GM19395 (cell line): ENCODE data around the gene GRK1.

Experiments
- ATAC-seq: cut with Tn5 transposase; IDR thresholded peaks from one replicate; pipeline ENCODE4 v1.9.1; 2021; ENCODE audit warnings: mild to moderate bottlenecking, moderate library complexity; ENCODE audit not compliant: unreplicated experiment

The GRK1 gene

DNA sequence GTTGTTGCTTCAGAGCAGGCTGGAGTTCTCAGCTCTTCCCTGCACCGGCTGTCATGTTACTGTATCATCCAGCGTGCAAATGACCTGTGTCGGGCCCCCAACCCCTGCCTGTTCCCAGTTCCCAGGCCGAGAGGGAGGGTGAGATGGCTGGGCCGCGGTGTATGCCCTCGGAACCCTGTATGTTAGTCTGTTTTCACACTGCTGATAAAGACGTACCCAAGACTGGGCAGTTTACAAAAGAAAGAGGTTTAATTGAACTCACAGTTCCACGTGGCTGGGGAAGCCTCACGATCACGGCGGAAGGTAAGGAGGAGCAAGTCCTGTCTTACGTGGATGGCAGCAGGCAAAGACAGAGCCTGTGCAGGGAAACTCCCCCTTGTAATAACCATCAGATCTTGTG lies 102.9 kb downstream of the GRK1 start:
- no peak for ATAC-seq

DNA sequence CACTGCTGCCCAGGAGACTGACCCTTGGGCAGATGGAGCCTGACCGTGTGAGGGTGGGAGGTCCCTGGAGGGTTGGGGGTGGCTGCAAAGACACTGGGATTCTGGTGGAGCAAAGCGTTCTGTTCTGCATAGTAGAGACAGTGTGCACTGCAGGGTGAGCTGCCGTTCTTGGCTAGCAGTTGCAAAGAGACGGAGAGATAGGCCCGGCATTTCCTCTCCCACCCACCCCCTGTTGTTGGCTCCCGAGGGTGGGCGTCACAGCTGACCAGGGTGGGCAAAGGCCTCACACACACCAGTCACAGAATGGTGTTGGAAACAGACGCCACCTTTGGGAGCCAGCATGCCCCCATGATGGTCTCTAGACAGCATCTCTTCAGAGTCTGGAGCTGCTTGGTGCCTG lies 103.4 kb downstream of the GRK1 start:
- no peak for ATAC-seq

DNA sequence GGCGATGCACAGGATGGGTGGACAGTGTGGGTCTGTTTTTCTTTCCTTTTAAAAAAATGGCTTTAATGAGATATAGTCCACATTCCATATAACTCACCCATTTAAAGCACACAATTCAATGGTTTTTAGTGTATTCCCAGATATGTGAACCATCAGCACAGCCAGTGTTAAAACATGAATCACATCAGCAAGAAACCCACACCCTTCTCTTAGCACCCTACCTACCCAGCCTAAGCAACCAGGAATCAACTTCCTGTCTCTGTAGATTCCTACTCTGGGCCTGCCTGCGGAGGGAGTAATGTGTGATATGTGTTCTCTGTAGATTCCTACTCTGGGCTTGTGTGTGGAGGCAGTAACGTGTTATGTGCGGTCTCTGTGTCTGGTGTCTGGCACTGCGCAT lies 103.9 kb downstream of the GRK1 start:
- ATAC-seq = no peak

DNA sequence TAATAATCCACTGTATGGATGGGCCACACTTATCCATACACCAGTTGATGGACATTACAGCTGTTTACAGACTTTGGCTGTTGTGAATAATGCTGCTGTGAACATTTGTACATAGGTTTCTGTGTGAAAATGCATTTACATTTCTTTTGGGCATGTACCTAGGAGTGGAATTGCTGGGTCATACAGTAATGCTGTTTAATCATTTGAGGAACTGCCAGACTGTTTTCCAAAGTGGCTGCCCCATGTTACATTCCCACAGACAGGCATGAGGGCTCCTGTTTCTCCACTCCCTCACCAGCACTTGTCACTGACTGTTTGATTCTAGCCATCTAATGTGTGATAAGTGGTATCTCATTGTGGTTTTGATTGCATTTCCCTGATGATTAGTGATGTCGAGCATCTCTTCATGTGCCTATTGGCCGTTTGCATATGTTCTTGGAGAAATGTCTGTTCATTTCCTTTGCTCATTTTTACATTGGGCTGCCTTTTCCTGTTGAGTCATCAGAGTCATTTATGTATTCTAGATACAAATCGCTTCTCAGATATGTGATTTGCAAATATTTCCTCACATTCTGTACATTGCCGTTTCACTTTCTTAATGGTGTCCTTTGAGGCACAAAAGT lies 104.8 kb downstream of the GRK1 start:
- ATAC-seq = no peak

DNA sequence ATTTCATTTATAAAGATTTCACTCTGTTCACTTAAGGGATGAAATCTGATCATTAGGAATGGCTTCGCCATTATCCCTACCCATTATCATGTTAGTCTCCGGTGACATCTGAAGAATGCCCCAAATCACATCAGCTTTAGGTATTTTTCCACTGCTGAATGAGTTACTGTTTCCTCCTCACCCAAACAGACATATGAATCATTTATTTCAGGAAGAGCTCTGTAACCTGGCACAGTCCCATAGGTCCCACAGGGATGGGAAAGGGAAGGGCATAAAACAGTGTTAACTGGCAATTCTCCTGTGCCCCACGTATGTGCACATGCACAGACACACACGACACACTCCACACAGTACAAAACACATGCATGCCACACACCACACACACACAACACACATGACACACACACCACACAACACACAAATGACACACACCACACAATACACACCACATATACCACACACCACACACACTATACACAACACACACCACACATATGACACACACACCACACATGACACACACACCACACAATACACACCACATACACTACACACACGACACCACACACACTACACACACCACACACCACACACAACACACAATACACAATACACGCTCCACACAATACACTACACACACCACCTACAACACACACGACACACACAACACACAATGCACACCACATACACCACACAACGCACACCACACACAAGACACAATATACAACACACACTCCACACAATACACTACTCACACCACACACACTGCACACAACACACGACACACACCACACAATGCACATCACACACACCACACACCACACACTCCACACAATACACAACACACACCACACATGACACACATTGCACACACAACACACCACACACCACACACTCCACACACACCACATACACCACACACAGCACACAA lies 107.4 kb downstream of the GRK1 start:
- no peak for ATAC-seq

DNA sequence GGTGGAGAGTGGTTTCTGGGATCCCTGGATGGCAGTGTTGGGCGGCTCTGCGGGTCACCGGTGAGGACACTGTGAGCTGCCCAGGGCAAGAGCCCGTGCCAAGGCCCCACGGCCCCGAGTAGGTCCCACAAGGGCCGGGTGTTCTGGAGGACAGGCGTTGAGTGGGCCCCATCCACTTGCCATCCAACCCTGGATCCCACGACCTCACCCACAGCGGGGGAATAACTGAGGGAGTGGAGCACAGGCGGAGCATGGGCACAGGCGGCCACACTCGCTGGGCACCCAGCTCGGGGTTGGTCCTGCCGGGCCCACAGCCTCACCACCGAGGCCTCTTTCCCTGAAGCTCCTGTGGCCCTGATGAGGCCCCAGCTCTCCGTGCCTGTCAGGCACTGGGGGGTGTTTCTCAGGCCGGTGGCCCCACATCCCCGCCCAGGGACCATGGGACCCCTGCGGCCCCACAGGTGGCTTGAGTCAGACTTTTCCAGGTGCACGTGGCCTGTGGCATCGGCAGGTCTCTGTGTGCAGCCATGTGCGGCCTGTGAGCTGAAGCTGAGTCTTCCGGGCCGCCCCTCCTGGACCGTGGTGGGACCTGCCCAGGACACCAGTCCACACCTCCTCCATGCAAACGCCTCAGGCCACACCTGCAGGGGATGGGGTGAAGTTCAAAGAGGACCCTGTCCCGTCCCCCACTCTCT lies 108.6 kb downstream of the GRK1 start:
- ATAC-seq = no peak

DNA sequence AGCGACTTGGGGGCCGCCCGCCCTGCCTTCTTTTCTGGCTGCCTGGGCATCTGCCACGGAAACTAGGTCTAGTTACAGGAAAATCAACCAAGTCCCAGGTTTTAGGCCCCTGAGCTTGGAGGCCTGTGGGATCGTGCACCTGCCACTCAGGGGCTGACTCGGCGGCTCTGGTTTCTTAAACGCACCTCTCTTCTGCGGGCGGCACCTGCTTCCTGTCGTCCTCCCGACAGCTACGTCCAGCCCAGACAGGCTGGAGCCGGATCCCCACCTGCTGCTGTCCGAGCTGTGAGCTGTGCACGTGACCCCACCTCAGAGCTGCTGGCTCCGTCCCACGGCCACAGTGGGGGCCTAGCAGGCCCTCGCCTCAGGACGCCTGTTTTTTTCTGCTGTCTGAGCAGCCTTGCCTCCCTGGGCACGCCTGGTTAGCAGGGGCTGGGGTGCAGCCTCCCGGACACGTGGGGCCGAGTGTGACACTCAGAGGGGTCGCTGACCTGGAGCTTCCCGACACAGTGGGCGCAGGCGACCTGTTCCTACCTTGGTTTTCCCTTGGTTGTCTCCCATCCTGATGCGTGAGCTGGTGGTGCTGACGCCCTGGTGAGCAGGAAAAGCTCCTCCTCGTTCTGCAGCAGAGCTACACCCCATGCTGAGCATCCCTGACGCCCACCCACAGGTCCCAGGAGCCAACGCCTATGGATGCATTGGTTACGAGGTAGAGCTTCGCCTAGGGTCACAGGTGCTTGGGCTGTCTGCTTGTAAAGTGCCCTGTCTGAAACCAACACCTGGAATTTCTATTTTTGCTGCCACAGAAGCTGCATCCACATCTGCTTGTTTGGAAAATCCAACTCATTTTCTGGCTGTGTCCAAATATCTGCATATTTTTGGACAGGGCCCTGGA lies 109.5 kb downstream of the GRK1 start:
- no peak for ATAC-seq

DNA sequence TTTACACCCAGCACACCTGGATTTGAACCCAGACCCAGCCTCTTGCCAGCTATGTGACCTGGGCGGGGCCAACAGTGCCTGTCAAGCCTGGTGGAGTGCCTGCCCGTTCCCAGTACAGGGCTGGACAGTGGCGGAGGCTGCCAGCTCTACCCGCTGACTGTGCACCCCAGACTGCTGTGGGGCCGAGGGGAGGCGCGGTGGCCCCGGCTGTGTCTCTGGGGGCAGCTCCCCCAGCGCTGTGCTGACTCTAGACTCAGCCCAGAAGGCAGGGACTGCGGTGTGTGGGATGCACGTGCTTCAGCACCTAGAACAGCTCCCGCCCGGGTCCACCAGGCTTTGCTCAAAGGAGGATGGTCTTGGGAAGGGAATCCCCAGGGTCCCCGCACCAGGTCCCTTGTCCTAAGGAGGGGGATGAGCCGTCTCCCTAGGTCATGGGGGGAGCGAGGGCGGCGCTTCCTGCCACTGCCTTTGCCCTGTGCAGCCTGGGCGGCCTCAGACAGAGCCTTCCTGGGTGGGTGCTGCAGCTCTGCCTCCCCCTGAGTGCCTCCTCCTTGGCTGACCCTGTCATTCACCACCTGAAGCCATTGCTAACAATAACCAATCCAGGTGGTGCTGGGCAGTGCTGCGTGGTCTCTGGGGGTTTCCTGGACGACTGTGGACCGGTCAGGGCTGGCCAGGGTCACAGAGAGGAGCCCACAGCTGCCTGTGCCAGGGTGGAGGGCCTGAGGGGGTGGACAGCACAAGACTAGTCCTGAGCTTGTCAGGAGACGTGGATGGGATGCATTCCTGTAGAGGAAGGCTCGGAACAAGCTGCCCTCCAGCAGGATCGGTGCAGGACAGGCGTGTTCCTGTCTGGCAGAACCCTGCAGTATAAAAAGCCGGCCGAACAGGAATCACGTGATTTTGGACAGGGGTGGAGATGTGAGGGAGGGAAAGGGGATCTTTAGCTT lies 110.6 kb downstream of the GRK1 start:
- ATAC-seq = no peak

DNA sequence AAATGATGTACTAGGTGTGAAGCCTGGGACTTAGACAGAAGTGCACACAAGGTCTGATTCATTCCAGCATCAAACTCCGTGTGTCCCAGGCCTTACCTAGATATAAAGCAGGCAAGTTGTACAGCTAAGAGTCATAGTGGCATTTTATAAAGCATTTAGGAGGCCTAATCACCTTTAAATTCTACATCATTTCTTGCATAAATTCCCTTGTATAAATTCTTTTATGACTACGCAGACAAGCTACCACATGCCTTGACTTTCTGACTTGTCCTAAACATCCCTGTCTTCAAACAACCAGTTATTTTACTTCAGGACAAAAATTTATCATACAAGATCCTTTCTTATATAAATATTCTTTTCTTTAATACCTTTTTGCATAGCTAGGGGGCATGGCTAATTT lies 114.6 kb downstream of the GRK1 start:
- no peak for ATAC-seq

DNA sequence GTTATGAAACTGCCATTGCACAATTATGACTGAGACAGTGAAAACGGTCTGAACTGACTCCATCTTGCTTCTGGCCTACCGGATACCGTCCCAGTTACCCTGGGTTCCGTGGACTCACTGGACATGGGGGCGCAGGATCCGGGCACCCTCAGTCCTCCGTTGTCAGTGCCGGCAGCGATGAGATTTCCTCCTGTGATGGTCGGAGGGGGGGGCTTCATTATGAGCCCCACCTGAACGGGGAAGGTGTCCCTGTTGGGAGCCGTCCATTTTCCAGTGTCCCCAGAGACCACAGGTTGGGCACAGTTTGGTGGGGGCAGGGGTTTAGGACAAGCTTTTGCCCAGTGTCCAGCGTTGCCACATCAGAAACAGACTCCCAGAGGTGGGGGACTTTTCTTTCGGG lies 115.5 kb downstream of the GRK1 start:
- no peak for ATAC-seq

DNA sequence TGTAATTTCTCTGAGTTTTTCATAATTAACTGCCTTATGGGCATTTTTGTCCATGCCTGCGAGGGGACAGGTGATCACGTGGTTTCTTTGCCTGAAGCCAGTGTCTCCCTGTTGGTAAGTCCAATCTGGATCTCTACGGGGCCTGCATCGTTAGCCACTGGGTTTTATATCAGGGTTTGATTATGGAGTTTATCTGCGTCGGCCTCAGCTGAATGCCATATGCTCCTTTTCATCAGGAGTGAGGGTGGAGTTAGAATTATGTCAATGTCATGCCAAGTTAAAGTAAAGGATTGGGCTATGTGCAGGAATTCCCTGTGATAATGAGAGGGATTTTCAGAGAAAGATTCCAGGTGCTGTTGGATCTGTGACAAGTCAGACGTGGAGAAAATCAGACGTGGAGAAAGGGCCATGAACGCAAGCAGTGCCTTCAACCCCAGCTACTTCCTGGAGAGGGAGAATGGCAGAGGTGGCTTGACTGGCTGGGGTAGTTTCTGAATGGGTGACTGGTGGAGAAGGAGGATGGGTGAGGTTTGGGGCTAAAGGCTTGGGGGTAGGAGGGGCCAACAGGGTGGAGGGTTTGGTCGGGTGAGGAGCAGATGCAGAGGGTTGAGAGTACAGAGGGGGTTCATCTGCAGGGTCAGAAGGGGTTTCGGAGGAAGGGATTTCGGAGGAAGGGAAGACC lies 116.3 kb downstream of the GRK1 start:
- no peak for ATAC-seq

DNA sequence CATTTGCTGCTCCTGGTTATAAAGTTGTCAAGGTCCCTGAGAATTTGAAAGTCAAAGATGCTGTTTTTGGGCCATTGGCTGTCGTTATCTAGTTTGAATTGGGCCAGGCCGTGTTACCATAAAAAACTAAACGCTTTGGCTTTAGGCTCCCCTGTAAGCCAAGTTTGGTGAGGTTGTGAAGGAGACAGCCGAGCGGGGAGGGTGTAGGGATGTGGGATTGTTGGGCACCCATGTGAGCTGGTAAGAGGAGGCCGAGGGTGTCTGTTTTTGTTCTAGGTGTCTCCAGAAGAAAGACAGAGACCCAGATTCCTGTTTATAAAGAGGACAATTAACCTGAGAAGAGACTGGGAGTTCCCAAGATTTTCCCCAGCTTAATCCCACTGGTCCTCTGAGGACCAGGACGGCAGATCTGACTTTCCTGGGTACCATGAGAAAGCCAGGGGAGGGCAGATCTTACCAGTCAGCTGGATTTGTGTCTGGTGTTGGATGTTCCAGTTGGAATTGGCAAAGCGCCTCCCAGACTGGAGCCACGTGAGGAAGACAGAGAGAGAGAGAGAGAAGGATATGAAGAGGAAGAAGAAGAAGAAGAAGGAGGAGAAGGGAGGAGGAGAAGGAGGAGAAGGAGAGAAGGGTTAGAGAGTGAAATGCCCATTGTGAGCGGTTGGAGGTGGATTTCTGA lies 117.1 kb downstream of the GRK1 start:
- ATAC-seq = no peak

DNA sequence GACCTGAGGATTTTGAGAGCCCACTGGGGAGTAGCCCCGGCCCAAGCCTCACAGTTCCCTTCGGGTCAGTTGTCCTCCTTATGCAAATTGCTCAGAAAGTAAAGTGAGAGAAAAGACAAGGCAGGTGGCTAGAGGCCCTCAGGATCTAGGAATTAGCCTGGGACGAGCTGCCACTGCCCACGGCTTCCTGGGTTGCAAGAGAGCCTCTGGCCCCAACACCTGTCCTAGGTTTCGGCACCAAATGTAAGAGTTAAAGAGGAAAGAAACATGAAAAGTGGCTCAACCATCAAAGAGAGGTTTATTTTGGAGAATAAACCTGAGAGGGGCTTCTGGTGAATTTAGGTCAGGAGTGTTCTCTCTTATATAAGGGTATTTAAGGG lies 117.6 kb downstream of the GRK1 start:
- ATAC-seq = no peak

DNA sequence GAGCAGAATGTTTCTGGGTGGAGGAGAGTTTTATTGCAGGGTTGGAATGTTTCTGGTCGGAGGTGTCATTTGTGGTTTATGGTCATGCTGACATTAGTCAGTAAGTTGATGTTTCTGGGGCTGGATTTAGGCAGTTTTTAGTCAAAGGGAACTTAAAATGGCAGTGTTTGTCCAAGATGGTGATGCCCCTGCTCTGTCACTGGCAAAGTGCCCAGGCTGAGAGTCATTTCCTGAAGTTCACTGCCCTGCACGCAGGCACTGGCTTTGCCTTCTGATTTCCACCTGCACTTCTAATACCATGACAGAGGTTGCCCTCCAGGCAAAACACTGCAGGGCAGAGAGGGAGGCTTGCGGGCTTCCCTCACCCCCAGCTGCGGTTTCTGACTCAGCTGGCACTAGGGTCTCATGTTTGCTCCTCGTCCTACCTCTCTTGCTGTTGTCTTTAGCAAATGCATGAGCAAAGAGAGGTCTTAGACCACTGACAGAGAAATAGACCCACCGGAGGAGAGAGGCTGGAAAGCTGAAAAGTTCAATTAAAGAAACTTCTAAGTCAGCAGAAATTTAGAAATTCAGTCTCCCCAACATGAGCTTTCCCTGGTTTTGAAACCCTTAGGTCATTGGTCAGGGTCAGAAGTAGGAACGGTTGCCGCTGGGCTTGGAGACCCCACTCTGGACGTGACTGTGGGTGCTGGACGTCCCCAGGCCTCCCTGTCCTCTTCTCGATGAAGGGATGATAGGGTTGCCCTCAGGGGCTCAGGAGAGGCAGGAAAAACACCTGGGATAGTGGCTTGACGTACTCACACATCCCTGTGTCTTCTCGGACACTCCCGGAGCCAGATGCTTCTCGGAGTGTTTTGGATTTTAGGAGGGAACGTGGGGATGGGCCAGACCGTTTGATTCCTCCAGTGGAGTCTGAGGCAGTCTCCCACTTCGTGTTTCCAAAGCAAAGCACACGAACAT lies 118.3 kb downstream of the GRK1 start:
- ATAC-seq = no peak

DNA sequence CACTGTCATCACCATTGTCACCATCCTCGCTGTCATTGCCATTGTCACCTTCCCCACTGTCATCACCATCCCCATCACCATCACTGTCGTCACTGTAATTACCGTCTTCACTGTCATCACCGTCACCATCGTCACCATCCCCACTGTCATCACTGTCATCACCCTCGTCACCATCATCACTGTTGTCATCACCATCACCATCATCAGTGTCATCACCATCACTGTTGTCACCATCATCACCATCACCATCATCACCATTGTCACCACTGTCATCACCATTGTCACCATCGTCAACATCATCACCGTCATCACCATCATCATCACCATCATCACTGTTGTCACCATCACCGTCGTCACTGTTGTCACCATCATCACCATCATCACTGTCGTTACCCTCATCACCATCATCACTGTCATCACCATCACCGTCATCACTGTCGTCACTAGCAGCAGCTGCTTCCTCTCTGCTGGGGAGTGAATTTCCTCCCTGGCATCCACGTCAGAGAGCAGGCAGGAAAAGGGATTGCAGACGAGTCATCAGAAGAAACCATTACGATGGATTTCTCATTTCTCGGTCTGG lies 119.3 kb downstream of the GRK1 start:
- ATAC-seq = no peak
